Smooth muscle cell (in vitro differentiated cells): ENCODE data around the gene KDM5B. TPM values are rescaled to one million over a fixed set of nuclear protein-coding genes. Genes with fewer than 3 reads are reported as not detected.

Source experiments
- DNase-seq: peaks from one replicate; lab custom pipeline; 2025; ENCODE audit not compliant: unreplicated experiment; lab: John Stamatoyannopoulos, UW
- H2AFZ ChIP-seq: fragments of 200-600 bp; sonication (generic); 2 replicates; pipeline ENCODE4 v1.6.0; 2016; ENCODE audit warnings: antibody characterized with exemption, low read depth, mild to moderate bottlenecking
- H3F3A ChIP-seq: fragments of 200-600 bp; sonication (generic); 2 replicates; pipeline ENCODE4 v1.6.0; 2017; ENCODE audit warnings: antibody characterized with exemption, low read depth
- H3K27ac ChIP-seq: fragments of 200-600 bp; sonication (generic); 2 replicates; pipeline ENCODE4 v1.5.1; 2016; ENCODE audit warnings: low read depth, mild to moderate bottlenecking
- H3K27me3 ChIP-seq: fragments of 200-600 bp; sonication (generic); 2 replicates; pipeline ENCODE4 v1.6.1; 2016; ENCODE audit warnings: low read depth, mild to moderate bottlenecking
- H3K36me3 ChIP-seq: fragments of 200-600 bp; sonication (generic); 2 replicates; pipeline ENCODE4 v1.5.1; 2016; ENCODE audit warnings: low read depth
- H3K4me1 ChIP-seq: fragments of 200-600 bp; sonication (generic); 2 replicates; pipeline ENCODE4 v1.5.1; 2016; ENCODE audit warnings: low read depth
- H3K4me2 ChIP-seq: fragments of 200-600 bp; sonication (generic); 2 replicates; pipeline ENCODE4 v1.6.0; 2016; ENCODE audit warnings: mild to moderate bottlenecking
- H3K4me3 ChIP-seq: fragments of 200-600 bp; sonication (generic); 2 replicates; pipeline ENCODE4 v1.5.1; 2016; ENCODE audit warnings: mild to moderate bottlenecking
- H3K79me2 ChIP-seq: fragments of 200-600 bp; sonication (generic); 2 replicates; pipeline ENCODE4 v1.6.0; 2016; ENCODE audit warnings: low read depth, mild to moderate bottlenecking
- H3K9ac ChIP-seq: fragments of 200-600 bp; sonication (generic); 2 replicates; pipeline ENCODE4 v1.6.0; 2016; ENCODE audit warnings: low read depth
- H3K9me3 ChIP-seq: fragments of 200-600 bp; sonication (generic); replicated peaks from 2 replicates; pipeline ENCODE4 v1.5.1; 2016; ENCODE audit warnings: low read depth
- H4K20me1 ChIP-seq: fragments of 200-600 bp; sonication (generic); 2 replicates; pipeline ENCODE4 v1.6.0; 2016; ENCODE audit warnings: low read depth
- WGBS: methylation state at CpG from one replicate; pipeline ENCODE4 v1.1.7; 2016; ENCODE audit warnings: low lambda C conversion rate; 5-methylcytosine and 5-hydroxymethylcytosine counted together
- polyA plus RNA-seq: library from polyadenylated mRNA; unstranded; fragments of >200 nt; fragmentation: Nextera tagmentation; extraction: Ambion mirVana; gene quantifications from 2 replicates; pipeline ENCODE4 v1.2.1, GENCODE V29; 2016
- total RNA-seq: library from RNA; depleted of rRNA; stranded (reverse); fragments of >200 nt; gene quantifications from 2 replicates; pipeline ENCODE4 v1.2.3, GENCODE V29; 2014
- TF ChIP-seq, protein P1 (sequence below): fragments of 200-600 bp; sonication (generic); IDR thresholded peaks from 2 replicates; pipeline ENCODE4 v1.5.1; 2017; ENCODE audit warnings: borderline replicate concordance, mild to moderate bottlenecking, antibody characterized with exemption; ENCODE audit not compliant: insufficient read depth, poor library complexity, severe bottlenecking

KDM5B gene
- total and polyA plus RNA-seq, 2 experiments from 2014 or later, result 94.1 to 178 TPM

DNA sequence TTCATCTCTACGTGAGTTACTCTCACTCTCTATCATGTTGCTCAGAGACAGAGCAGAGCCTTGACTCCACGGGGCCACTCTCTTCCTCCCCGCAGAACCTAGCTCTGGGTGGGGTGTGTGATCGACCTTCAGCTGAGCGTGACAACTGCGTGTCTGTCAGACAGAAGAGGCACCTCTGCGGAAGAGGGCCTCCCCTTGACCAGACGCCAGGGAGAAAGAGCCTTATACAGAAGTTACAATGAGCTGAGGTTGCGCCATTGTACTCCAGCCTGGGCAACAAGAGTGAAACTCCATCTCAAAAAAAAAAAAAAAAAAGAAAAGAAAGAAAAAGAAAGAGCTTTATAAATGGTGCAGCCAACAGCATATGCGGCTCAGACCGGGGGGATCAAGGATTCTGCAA, 120.9 kb downstream of the KDM5B start:
- Histone ChIP-seq H4K20me1 (no peaks in the 10 kb centered on the region), H3K79me2 (no peaks in the 10 kb centered on the region), H3K9ac (no peak overlapping the region), H3F3A (no peaks in the 10 kb centered on the region), H3K9me3 (no peaks in the 10 kb centered on the region), H3K27ac (no peak overlapping the region), H3K4me3 (no peak overlapping the region), H3K36me3 (no peaks in the 10 kb centered on the region), H3K4me1 (no peaks in the 10 kb centered on the region), H2AFZ (no peak overlapping the region), H3K4me2 (no peak overlapping the region), H3K27me3 (peaks cover 15% of the 10 kb centered on the region)
- no peak for DNase-seq
- TF ChIP-seq, protein P1, sequence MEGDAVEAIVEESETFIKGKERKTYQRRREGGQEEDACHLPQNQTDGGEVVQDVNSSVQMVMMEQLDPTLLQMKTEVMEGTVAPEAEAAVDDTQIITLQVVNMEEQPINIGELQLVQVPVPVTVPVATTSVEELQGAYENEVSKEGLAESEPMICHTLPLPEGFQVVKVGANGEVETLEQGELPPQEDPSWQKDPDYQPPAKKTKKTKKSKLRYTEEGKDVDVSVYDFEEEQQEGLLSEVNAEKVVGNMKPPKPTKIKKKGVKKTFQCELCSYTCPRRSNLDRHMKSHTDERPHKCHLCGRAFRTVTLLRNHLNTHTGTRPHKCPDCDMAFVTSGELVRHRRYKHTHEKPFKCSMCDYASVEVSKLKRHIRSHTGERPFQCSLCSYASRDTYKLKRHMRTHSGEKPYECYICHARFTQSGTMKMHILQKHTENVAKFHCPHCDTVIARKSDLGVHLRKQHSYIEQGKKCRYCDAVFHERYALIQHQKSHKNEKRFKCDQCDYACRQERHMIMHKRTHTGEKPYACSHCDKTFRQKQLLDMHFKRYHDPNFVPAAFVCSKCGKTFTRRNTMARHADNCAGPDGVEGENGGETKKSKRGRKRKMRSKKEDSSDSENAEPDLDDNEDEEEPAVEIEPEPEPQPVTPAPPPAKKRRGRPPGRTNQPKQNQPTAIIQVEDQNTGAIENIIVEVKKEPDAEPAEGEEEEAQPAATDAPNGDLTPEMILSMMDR, result no peak
- 85% methylated on average over 11 of the region's 11 CpGs for WGBS

DNA sequence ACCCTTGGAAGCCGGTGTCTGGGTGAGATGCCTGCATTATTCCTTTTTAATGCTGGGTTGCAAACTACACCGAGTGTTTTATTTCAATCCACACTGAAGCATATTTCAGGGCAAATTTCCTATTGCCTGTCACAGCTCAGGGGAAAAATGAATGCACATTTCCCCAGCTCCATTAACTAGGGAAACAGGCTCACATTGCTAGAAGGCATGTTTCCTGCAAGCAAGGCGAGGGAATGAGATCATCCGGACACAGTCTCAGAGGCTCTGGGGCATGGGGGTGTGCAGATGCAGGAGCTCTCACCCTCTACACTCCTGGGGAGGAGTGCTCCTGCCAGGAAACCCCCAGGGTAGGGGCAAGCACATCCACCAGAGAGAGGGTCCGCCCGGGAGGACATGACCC, 122.6 kb downstream of the KDM5B start:
- Histone ChIP-seq H3K9me3 (no peaks in the 10 kb centered on the region), H3K9ac (no peak overlapping the region), H2AFZ (no peak overlapping the region), H3K36me3 (no peaks in the 10 kb centered on the region), H3K27ac (no peak overlapping the region), H4K20me1 (no peaks in the 10 kb centered on the region), H3F3A (no peaks in the 10 kb centered on the region), H3K27me3 (peaks cover 15% of the 10 kb centered on the region), H3K79me2 (no peaks in the 10 kb centered on the region), H3K4me2 (no peak overlapping the region), H3K4me3 (no peak overlapping the region), H3K4me1 (no peaks in the 10 kb centered on the region)
- WGBS, result 81% methylated on average over 6 of the region's 6 CpGs
- no peak for DNase-seq
- TF ChIP-seq, protein P1, result no peak

- no peak for DNase-seq
- Histone ChIP-seq H2AFZ (no peak overlapping the region), H3F3A (no peaks in the 10 kb centered on the region), H3K4me2 (no peak overlapping the region), H4K20me1 (no peaks in the 10 kb centered on the region), H3K27ac (no peak overlapping the region), H3K9me3 (no peaks in the 10 kb centered on the region), H3K4me1 (no peaks in the 10 kb centered on the region), H3K27me3 (peaks cover 15% of the 10 kb centered on the region), H3K36me3 (no peaks in the 10 kb centered on the region), H3K79me2 (no peaks in the 10 kb centered on the region), H3K9ac (no peak overlapping the region), H3K4me3 (no peak overlapping the region)
- TF ChIP-seq, protein P1, result no peak
- 67% methylated on average over 2 of the region's 2 CpGs for WGBS
These were observed 123.5 kb downstream of the KDM5B start for GRCh38 chr1:202684716-202685115.

- WGBS, result 92% methylated on average over 4 of the region's 4 CpGs
- H3K36me3 ChIP-seq, result no peaks in the 10 kb centered on the region
These were observed 125.2 kb downstream of the KDM5B start for GRCh38 chr1:202683029-202683428.

More at GRCh38 chr1:202683029-202683428, 125.2 kb downstream of the KDM5B start:
- H3K4me1 ChIP-seq, result no peaks in the 10 kb centered on the region
- H3F3A ChIP-seq, result no peaks in the 10 kb centered on the region
- no peak overlapping the region for H3K27ac ChIP-seq
- no peaks in the 10 kb centered on the region for H3K79me2 ChIP-seq
- no peak overlapping the region for H2AFZ ChIP-seq
- no peak overlapping the region for H3K4me3 ChIP-seq
- DNase-seq, result no peak
- no peaks in the 10 kb centered on the region for H3K9me3 ChIP-seq
- H3K9ac ChIP-seq, result no peak overlapping the region
- H3K27me3 ChIP-seq, result peaks cover 15% of the 10 kb centered on the region
- H3K4me2 ChIP-seq, result no peak overlapping the region
- no peaks in the 10 kb centered on the region for H4K20me1 ChIP-seq
- TF ChIP-seq, protein P1, result no peak
